Stimulated activated CD8-positive, alpha-beta memory T cell treated with anti-CD3 and anti-CD28 coated beads, Interleukin-7, amount 100 ng/mL, for 48 hours (primary cell): ENCODE results near the gene XAGE3.
"Not testable (repeated sequence)": the region's sequence is repeated elsewhere in the genome, so short reads cannot be mapped to it uniquely, and the experiment has no call there.

Experiments used
- DNase-seq, 2 donors: peaks; one replicate each; pipeline ENCODE4 v3.0.0-alpha.2; 2020; ENCODE audit warnings: low read depth in 1 of 2; ENCODE audit errors: extremely low read depth in 1 of 2

Gene XAGE3, protein sequence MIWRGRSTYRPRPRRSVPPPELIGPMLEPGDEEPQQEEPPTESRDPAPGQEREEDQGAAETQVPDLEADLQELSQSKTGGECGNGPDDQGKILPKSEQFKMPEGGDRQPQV

DNA sequence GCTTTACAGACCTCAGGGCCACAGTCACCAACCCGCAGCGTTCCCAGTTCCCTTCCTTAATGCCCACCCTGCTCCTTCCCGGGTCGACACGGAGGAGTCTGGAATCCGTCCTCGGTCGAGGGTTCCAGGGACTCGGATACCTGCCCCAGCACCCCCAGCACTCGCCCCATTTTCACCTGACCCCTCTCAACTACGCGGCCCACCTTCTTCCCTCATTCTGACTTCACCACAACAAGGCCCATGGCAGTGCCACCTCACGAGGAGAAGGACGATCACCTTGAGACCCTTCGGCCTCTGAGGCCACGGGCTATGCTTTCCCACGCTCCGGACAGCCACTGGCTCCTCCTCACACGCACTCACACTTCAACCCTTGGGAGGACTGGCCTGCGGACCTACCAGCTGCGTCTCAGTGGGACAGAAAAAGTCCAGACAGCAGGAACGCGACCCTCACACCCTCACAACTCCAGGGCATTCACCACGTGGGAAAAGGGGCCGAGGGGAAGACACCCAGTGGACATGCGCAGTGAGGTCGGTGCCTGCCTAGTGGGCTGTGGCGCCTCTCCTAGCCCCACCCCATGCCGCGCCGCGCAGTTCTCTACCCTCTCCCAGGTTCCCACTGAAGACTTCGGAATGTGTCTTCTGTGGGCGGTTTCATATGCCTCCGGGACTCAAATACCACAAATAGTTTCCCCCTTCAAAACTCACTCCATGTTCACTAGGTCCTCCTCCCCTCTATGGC is at the start of gene XAGE3:
TSS of gene XAGE3 (minus strand) at position 474 of the 739 bp plus-strand sequence. CDS start 950 bp downstream, outside the sequence.
- DNase-seq = no peak

DNA sequence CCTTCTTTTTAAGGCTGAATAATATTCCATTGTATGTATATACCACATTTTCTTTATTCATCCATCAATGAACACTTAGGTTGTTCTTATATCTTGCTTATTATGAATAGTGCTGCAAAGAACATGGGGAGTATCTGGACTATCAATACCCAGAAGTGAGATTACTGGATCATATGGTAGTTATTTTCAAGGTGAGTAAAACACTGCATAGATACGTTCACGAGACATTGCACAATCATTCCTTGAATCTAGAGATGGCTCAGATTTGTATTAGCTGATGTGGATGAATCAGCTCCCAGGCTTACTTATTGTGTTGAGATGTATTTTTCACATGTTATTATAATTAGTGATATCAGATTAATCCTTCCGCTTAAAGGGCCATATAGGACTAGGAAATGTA is 46.8 kb upstream of the XAGE3 start:
- DNase-seq = not testable (repeated sequence)

DNA sequence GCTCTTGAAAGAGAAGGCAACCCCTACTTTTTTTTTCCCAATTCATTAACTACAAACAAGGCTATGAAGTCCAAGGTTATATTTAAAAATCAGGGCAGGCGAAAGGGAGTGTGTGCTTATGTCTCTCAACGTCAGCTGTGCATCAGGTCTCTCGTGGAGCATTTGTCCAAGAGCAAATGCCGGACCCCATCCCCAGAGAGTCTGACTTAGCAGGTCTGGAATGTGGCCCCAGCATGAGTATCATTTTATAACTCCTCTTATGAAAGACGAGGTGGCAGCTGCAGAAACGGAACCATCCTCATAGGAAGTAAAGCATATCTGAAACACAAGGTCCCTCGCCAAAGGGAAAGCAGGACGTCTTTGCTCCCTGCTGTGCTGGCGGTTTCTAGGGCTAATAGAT is 45.8 kb upstream of the XAGE3 start:
- not testable (repeated sequence) for DNase-seq

DNA sequence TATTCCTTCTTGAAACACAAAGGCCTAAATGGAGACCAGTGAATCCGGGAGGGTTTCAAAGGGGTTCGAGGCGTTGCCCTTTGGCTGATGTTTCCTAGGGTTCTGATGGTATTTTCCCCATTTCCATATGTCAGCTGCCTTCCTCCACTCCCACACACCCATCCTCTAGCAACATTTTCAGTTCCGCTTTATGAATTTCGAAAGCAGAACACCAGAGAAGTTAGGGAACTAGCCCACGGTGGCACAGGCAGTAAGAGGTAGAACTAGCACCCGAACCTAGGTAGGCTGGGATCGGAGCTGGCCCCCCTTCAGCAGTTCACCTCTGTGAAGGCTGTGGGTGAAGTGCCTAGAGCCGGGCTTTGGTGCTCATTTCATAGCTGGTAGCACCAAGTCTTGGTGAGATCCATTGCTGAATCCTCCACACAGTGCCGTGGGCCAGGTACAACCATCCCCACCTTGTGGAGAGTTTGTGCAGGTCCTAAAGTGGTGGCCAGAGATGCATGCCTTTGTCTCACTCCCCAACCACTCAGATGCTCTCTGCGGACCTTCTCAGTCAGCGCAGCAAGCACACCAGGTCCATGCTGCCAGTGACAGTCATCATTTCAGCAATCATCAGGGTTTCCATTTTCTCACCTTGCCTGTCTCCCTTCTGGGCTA is 41.6 kb upstream of the XAGE3 start:
- DNase-seq = not testable (repeated sequence)

DNA sequence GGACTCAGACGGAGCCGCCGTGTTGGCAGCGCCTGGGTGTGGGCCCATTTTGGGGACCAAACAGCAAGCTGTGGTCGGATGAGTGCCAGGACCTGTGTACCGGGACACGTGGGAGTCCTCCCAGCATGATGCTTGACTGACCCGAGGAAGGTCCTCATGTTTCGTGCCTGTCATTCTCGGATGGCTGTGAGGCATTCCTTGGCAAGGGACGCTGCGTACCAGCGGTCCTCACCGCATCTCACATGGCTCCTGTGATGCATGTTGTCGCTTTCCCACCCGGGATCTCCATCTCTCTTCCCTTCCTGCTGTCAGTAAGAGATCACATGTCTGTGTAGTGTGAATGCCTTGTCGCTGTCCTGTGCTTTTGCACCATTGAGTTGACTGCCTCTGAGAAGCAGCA is 40.0 kb upstream of the XAGE3 start:
- DNase-seq = not testable (repeated sequence)

DNA sequence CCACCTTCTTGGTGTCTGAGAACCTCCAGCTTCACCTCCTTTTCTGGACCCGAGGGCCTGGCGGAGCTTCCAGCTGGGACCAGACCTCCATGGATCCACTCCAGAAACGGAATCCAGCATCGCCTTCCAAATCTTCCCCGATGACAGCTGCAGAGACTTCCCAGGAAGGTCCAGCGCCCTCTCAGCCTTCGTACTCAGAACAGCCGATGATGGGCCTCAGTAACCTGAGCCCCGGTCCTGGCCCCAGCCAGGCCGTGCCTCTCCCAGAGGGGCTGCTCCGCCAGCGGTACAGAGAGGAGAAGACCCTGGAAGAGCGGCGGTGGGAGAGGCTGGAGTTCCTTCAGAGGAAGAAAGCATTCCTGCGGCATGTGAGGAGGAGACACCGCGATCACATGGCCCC is 39.3 kb upstream of the XAGE3 start:
- DNase-seq = not testable (repeated sequence)

DNA sequence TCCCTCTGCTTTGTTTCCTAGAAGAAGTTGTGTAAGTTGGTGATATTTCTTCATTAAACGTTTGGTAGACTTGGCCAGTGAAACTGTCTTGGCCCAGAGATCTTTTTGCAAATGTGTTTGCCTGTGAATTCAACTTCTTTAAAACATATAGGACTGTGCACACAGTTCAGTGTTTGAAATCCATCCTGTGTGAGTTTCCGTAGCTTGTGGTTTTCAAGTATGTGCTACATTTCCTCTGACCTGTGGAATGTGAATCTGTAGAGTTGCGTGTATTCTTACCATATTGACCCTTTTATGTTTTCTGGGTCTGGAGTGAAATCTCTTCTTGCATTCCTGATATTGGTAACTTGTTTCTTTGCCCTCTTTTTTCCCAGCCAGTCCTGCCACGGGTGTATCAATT is 38.2 kb upstream of the XAGE3 start:
- DNase-seq = not testable (repeated sequence)

DNA sequence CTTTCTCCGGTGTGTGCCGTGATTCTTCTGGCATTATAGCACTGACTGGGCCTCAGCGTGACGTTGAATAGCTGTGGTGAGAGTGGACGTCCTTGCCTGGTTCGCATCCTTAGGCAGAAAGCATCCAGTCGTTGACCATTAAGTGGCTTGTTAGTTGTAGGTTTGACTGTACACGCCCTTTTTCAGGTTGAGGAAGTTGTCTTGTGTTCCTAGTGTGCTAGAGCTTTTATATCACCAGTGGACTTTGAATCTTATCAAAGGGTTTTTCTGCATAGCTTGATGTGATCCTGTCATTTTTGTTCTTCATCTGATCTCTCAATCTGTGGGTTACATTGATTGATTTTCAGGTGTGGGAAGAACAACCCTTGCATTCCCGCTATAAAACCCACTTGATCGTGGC is 37.6 kb upstream of the XAGE3 start:
- not testable (repeated sequence) for DNase-seq

DNA sequence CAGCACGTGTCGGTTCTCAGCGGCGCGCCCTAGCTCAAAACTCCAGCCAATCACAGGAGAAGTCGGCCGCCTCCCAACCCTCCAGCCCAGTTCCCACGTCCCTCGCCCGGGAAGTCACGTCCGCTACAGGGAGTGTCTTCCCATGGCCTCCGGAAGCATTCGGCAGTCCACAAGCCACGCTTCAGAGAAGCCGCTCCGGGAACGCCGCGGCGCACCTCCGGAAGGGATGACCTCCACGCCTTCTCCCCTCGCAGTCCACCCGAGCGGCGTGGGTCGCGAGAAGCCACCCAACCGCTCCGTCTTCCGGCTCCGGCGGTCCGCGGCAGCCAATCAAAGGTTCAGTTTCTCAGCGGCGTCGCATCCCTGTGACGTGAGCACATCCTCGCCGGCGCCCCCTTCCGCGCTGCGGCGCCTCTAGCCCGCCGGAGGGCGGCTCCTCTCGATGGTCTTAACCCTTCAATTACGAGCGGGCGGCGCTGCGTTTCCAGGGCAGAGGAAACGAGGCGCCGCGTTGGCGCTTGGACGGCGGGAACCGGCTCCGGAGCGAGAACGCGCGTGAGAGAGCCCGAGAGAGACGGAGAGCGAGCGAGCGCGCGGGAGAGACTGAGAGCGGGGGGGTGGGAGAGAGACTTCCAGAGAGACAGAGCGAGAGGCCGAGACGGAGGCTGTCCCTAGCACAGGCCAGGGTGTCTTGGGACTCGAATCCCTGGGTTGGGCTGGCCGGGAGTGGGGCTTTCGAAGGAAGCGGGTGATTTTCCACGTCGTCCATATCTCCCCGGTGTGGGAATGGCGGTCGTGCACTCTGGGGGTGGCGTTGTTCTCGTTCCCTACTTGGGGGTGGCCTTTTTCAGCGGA is 29.2 kb upstream of the XAGE3 start, which contains the start of gene FAM156B:
TSS of gene FAM156B (plus strand) at position 476 of the 855 bp plus-strand sequence. CDS start 9,896 bp downstream, outside the sequence.
- DNase-seq = not testable (repeated sequence)

DNA sequence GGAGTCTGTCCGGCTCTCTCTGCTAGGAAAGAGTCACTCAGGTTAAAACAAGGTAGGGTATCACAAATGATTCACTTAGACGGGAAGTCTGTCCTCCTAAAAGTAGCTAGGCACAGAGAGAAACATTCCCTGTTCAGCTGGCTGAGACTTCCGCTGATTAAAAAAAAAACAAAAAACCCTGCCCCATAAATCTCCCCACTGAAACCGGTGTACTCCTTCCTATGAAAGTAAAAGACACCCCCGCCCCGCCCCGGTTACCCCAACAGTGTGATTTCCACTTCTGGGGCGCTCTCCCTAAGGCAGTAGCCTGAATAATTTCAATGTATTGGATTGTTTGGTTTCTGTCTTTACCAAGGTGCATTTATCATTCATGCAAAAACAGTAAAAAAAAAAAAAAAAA is 28.6 kb upstream of the XAGE3 start:
- DNase-seq = not testable (repeated sequence)

DNA sequence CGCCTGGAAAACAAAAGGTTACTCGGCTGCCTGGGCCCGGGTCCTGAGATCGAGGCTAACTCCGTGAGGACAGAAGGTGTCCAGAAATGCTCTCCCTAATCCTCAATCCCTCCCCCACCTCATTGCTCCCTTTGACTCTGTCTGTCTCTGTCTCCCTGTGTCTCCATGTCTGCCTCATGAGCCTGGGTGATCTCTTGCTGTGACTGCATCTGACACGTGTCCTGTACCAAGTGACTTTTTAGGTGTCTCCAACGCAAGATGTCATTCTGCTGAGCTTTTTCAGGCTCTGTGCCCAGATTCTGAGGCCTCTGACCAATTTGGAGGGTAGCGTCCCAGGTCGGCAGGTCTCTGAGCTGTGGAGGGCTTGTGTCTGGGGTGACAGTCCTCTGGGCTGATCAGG is 20.2 kb upstream of the XAGE3 start:
- DNase-seq = not testable (repeated sequence)

DNA sequence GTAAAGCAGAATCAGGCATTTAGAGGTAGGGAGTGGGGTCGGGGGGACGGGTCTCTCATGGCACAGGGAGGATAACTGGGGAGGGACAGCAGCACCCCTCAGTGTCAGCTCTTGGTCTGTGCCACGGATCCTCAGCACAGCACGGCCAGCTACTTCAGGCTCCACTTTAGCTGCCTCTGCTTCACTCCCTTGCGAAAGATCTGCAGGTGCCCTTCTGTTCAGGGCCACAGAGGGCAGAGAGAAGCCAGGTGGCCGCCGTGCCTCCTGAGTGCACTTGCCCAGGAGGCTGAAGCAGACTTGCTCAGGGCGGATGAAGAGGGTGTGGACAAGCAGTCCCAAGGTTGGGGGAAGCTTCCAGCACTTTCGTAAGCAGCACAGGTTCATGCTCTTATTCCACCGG is 19.6 kb upstream of the XAGE3 start:
- not testable (repeated sequence) for DNase-seq

DNA sequence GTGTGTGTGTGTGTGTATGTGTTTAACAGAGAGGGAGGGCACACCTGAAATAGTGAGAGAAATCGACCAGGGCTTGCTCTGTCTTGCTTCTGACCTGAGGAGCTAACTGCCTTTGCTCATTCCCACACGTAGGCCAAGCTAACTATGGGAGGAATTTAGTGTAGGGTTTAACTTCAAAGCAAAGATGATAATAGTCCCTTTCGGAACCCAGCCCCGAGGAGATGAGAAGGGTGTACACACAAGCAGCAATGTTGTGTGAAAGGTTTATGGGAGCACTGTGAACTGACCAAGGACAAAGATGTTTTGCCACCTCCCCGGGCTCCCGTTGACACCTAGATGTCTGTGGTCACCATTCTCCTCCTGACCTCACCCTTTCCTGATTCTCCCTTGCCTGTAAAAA is 8.5 kb upstream of the XAGE3 start:
- DNase-seq = not testable (repeated sequence)

DNA sequence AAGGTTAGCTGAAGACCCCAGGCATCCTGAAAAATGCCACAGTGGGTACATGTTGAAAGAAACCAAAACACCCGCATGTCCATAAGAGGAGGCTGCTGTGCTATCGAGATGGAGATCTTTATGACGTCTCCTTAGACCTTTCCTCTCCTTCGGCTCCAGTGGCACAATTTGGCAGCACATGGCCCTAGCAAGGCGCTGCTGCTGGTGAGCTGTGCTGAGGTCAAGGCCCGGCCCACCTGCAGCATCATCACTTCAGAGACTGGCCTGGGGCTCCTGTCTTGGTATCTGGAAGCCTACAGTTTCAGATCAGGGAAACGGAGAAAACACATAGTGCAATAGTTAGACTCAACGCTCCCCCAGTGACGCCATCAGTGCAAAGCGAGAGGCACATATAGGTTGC is 7.6 kb upstream of the XAGE3 start:
- not testable (repeated sequence) for DNase-seq

DNA sequence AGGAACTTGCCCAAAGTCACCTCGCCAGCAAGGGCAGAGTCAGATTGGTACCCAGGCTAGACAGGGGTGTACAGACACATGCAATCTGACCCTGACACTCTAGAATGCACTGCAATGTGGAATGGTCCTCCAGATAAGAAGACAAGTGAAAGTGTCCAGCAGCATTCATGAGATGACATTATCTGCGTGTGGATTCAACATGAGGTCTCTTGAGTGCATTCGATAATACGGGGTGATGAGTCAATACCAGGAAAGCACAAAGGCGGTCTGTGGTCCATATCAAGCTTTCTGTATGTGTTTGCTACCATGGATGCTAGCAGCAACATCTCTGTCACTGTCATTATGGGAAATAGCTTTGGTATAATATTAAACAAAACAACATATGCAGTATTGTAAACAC is 6.8 kb upstream of the XAGE3 start:
- no peak for DNase-seq

DNA sequence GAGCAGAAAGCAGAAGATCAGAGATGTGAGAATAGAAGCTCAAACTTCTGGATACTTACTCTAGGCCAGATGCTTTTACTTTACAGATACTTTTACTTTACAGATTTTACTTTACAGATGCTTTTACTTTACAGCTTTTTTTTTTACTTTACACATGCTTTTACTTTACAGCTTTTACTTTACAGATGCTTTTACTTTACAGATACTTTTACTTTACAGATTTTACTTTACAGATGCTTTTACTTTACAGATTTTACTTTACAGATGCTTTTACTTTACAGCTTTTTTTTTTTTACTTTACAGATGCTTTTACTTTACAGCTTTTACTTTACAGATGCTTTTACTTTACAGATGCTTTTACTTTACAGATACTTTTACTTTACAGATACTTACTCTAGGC is 5.9 kb upstream of the XAGE3 start:
- DNase-seq = not testable (repeated sequence)

DNA sequence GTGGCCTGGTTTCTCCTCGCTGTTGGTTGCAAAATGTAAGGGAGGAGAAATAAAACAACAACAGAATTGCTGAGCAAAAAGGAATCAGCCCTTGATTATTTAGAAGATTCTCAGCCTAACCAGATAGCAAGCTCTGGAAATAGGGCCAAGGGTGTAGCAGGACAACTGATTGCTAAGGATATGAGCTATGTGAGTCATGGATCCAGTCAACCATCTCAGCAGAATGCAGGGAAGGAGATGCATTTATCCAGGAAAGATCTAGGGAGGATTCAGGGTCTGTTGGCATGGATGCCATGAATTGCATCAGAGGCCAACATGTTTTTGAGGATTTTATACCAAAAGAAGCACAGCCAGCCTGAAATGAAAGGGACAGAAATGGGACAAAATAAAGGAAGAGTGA is 2.2 kb upstream of the XAGE3 start:
- DNase-seq = no peak

DNA sequence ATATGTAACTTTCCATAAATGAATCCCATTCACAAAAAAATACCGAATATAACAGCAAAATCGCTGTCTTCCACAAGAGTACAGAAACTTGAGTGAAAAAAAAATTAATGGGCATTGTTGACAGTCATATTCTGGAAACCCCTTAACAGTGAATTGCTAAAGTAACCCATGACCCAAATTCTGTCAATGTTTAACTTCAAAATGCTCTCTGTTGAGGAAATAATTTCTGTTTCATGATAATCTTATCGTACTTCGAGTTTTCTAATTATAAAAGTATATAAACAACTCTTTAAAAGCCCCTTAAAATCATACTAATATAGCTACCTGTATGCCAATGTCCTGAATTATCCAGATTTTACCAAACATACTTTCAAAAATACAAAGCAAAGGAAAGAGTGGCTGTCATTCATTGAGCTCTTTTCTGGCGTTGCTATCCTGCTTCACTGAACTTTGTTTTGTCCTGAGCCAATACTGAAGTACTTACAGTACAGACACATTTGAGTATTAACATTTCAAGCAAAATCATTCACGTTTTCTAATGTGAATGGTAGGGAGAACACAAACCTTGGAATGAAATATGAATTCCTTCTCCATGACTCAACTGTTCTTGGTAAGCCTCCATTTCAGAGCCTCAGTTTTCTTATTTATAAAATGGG is 2.4 kb downstream of the XAGE3 start:
- DNase-seq = no peak

DNA sequence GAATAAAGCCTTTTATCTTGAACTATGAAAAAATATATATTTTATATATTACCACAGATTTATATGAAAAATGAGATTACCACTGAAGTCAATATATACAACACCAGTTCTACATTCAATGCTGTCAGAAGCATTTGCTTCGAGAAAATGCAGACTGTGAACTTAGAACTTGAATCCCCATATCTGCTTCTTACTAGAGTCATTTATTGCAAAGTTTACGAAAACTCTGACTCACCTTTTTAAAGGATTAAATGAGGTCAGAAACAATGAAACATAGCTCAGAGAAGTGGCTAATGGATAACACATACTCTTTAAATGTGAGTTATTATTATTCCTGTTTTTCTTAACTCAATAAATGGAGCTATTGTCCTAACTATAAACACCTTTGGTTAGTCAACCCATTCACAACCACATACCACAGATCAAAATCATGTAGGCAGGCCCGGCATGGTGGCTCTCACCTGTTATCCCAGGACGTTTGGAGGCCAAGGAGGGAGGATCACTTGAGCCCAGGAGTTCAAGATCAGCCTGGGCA is 10.8 kb downstream of the XAGE3 start:
- DNase-seq = not testable (repeated sequence)
